Activated CD4-positive, alpha-beta T cell treated with anti-CD3 and anti-CD28 coated beads, Interleukin-2, amount 50 U/mL, for 16 hours (primary cell): ENCODE data around the gene DACT3.

ENCODE experiments used
- DNase-seq: peaks from one replicate; pipeline ENCODE4 v3.0.0-alpha.2; 2020

DACT3 gene

GRCh38 chr19:46610413-46610775 lies 50.6 kb downstream of the DACT3 start:
- no peak for DNase-seq

- DNase-seq, result no peak
Observed at GRCh38 chr19:46609511-46610412, 51.2 kb downstream of the DACT3 start.

- DNase-seq, result no peak
Observed at GRCh38 chr19:46608581-46609345, 52.2 kb downstream of the DACT3 start.

GRCh38 chr19:46608178-46608577 lies 52.8 kb downstream of the DACT3 start:
- DNase-seq, result no peak

- no peak for DNase-seq
Observed at GRCh38 chr19:46607448-46607841, 53.5 kb downstream of the DACT3 start.

- DNase-seq, result no peak
Observed at GRCh38 chr19:46606681-46607447, 54.1 kb downstream of the DACT3 start.

GRCh38 chr19:46606019-46606418 lies 55.0 kb downstream of the DACT3 start:
- no peak for DNase-seq

- DNase-seq, result no peak
Observed at GRCh38 chr19:46605356-46605821, 55.6 kb downstream of the DACT3 start.

GRCh38 chr19:46604781-46605355 lies 56.1 kb downstream of the DACT3 start:
- no peak for DNase-seq

- no peak for DNase-seq
Observed at GRCh38 chr19:46603752-46604231, 57.2 kb downstream of the DACT3 start.

GRCh38 chr19:46603195-46603637 lies 57.8 kb downstream of the DACT3 start:
- DNase-seq, result no peak

GRCh38 chr19:46602392-46603194 lies 58.4 kb downstream of the DACT3 start:
- peak; percentile 48 for DNase-seq

GRCh38 chr19:46601318-46602224 lies 59.4 kb downstream of the DACT3 start, which contains the start of gene CALM3:
CALM3 (plus strand) TSS chr19:46601330; CDS start chr19:46601435, 105 bp downstream.
- no peak for DNase-seq

GRCh38 chr19:46600384-46601317 lies 60.3 kb downstream of the DACT3 start:
- DNase-seq, result peak; percentile 96

- DNase-seq, result no peak
Observed at GRCh38 chr19:46599716-46600373, 61.1 kb downstream of the DACT3 start.

- DNase-seq, result no peak
Observed at GRCh38 chr19:46598372-46598917, 62.5 kb downstream of the DACT3 start.
